RPMI7951 (cell line): ENCODE results near the gene RASGRP1. TPM values are rescaled to one million over a fixed set of nuclear protein-coding genes. Genes with fewer than 3 reads are reported as not detected.

Experiments
- DNase-seq: peaks from one replicate; pipeline ENCODE4 v3.0.0-alpha.2; 2012; ENCODE audit warnings: low read depth
- total RNA-seq: library from RNA; depleted of rRNA; stranded (reverse); fragments of >200 nt; shearing (Covaris generic); gene quantifications from 2 replicates; pipeline ENCODE4 v1.2.3, GENCODE V29; 2014; rRNA removed

Gene RASGRP1
- total RNA-seq, 1 experiment from 2014 or later = 0.12 TPM

GRCh38 chr15:38458646-38459045 lies 106.0 kb downstream of the RASGRP1 start:
- no peak for DNase-seq

GRCh38 chr15:38455092-38455491 lies 109.5 kb downstream of the RASGRP1 start:
- DNase-seq = peak; percentile 20

GRCh38 chr15:38454696-38455090 lies 109.9 kb downstream of the RASGRP1 start:
- peak; percentile 6 for DNase-seq

GRCh38 chr15:38453971-38454695 lies 110.5 kb downstream of the RASGRP1 start, which contains the start of gene FAM98B:
FAM98B (plus strand) TSS chr15:38454127; CDS start chr15:38454162, 35 bp downstream.
- peak; percentile 91 for DNase-seq

- DNase-seq = no peak
Observed at GRCh38 chr15:38441130-38441519, 123.5 kb downstream of the RASGRP1 start.

- peak; percentile 53 for DNase-seq
Observed at GRCh38 chr15:38440353-38441129, 124.1 kb downstream of the RASGRP1 start.

Other genes with a start within 250 kb of the RASGRP1 start
- gene FAM98B, start 110.7 kb downstream of the RASGRP1 start, total RNA-seq = 11.7 and 13.0 TPM in 2 replicates